Liver (tissue), 9 donors: Measurements from ENCODE around the gene TMPRSS7. TPM values are rescaled to one million over a fixed set of nuclear protein-coding genes. Genes with fewer than 3 reads are reported as not detected.

ENCODE experiments used
- DNase-seq: peaks from one replicate; pipeline ENCODE4 v3.0.0-alpha.2; 2017; ENCODE audit warnings: low spot score
- H3K27ac ChIP-seq, 2 donors: one replicate each; pipeline ENCODE4 v1.7.0; 2013; ENCODE audit warnings: inconsistent platforms in 2 of 2, low read length in 2 of 2, control low read depth in 1 of 2, low read depth in 1 of 2, mild to moderate bottlenecking in 1 of 2
- H3K27me3 ChIP-seq, 4 donors: one replicate each; pipeline versions ENCODE4 v1.6.1 to v1.7.0; 2013; ENCODE audit warnings: low read length in 3 of 4, inconsistent platforms in 1 of 4, mild to moderate bottlenecking in 1 of 4, moderate library complexity in 1 of 4; ENCODE audit not compliant: control insufficient read depth in 4 of 4, insufficient read depth in 4 of 4
- H3K36me3 ChIP-seq, 4 donors: one replicate each; pipeline versions ENCODE4 v1.6.1 to v1.7.0; 2013; ENCODE audit warnings: low read length in 3 of 4, mild to moderate bottlenecking in 3 of 4, low read depth in 1 of 4, moderate library complexity in 1 of 4; ENCODE audit not compliant: control insufficient read depth in 4 of 4, insufficient read depth in 3 of 4
- H3K4me1 ChIP-seq, 4 donors: one replicate each; pipeline versions ENCODE4 v1.6.1 to v1.7.0; 2013; ENCODE audit warnings: low read length in 3 of 4, mild to moderate bottlenecking in 3 of 4, moderate library complexity in 1 of 4; ENCODE audit not compliant: control insufficient read depth in 4 of 4, insufficient read depth in 4 of 4
- H3K4me3 ChIP-seq, 3 donors: one replicate each; pipeline versions ENCODE4 v1.6.1 to v1.7.0; 2013; ENCODE audit warnings: low read length in 3 of 3, control low read depth in 1 of 3, low read depth in 1 of 3, mild to moderate bottlenecking in 1 of 3
- H3K9ac ChIP-seq, 2 donors: one replicate each; pipeline ENCODE4 v1.7.0; 2013; ENCODE audit warnings: low read length in 2 of 2, mild to moderate bottlenecking in 2 of 2, moderate library complexity in 2 of 2, control low read depth in 1 of 2, low read depth in 1 of 2
- H3K9me3 ChIP-seq, 4 donors: one replicate each; pipeline versions ENCODE4 v1.6.1 to v1.7.0; 2013; ENCODE audit warnings: low read length in 3 of 4; ENCODE audit not compliant: control insufficient read depth in 4 of 4
- ATF3 ChIP-seq: IDR thresholded peaks from 2 replicates; pipeline ENCODE4 v1.6.1; 2016; ENCODE audit warnings: antibody characterized with exemption
- CTCF ChIP-seq: fragments of 150-350 bp; IDR thresholded peaks from 2 replicates; pipeline ENCODE4 v1.5.1; 2017; ENCODE audit warnings: improper control_type of control experiment, low read depth, low read length; ENCODE audit not compliant: missing input control
- EGR1 ChIP-seq, 2 donors: IDR thresholded peaks; 2 replicates each; pipeline ENCODE4 v1.6.1; 2016 to 2018; ENCODE audit warnings: antibody characterized with exemption in 2 of 2, low read depth in 2 of 2
- FOXA1 ChIP-seq: IDR thresholded peaks from 2 replicates; pipeline ENCODE4 v1.6.1; 2016; ENCODE audit warnings: antibody characterized with exemption
- FOXA2 ChIP-seq: IDR thresholded peaks from 2 replicates; pipeline ENCODE4 v1.6.1; 2016; ENCODE audit warnings: antibody characterized with exemption
- GABPA ChIP-seq, 2 donors: IDR thresholded peaks in 1 of 2; conservative IDR thresholded peaks in 1 of 2; 2 replicates each; pipeline ENCODE4 v1.6.1; 2016; ENCODE audit warnings: antibody characterized with exemption in 2 of 2, mild to moderate bottlenecking in 1 of 2, moderate library complexity in 1 of 2
- HNF4A ChIP-seq, 2 donors: conservative IDR thresholded peaks; 2 replicates each; pipeline ENCODE4 v1.6.1; 2016; ENCODE audit warnings: antibody characterized with exemption in 2 of 2, mild to moderate bottlenecking in 2 of 2
- HNF4G ChIP-seq: IDR thresholded peaks from 2 replicates; pipeline ENCODE4 v1.6.1; 2016; ENCODE audit warnings: antibody characterized with exemption
- JUND ChIP-seq, 2 donors: IDR thresholded peaks; 2 replicates each; pipeline ENCODE4 v1.6.1; 2016; ENCODE audit warnings: antibody characterized with exemption in 2 of 2
- MAX ChIP-seq: IDR thresholded peaks from 2 replicates; pipeline ENCODE4 v1.6.1; 2016; ENCODE audit warnings: antibody characterized with exemption
- NR2F2 ChIP-seq: IDR thresholded peaks from 2 replicates; pipeline ENCODE4 v1.6.1; 2016; ENCODE audit warnings: antibody characterized with exemption
- RAD21 ChIP-seq, 2 donors: IDR thresholded peaks; 2 replicates each; pipeline ENCODE4 v1.6.1; 2016; ENCODE audit warnings: antibody characterized with exemption in 2 of 2, mild to moderate bottlenecking in 2 of 2
- REST ChIP-seq: IDR thresholded peaks from 2 replicates; pipeline ENCODE4 v1.6.1; 2016; ENCODE audit warnings: antibody characterized with exemption, mild to moderate bottlenecking
- RXRA ChIP-seq, 2 donors: IDR thresholded peaks; 2 replicates each; pipeline ENCODE4 v1.6.1; 2017 to 2018; ENCODE audit warnings: antibody characterized with exemption in 2 of 2, mild to moderate bottlenecking in 1 of 2
- SP1 ChIP-seq: IDR thresholded peaks from 2 replicates; pipeline ENCODE4 v1.6.1; 2018; ENCODE audit warnings: antibody characterized with exemption, mild to moderate bottlenecking
- TAF1 ChIP-seq: conservative IDR thresholded peaks from 2 replicates; pipeline ENCODE4 v1.6.1; 2016; ENCODE audit warnings: antibody characterized with exemption, mild to moderate bottlenecking
- YY1 ChIP-seq: IDR thresholded peaks from 2 replicates; pipeline ENCODE4 v1.6.1; 2016; ENCODE audit warnings: antibody characterized with exemption, mild to moderate bottlenecking
- ZBTB33 ChIP-seq: IDR thresholded peaks from 2 replicates; pipeline ENCODE4 v1.6.1; 2016; ENCODE audit warnings: antibody characterized with exemption
- WGBS: extraction: QIAGEN DNeasy Blood & Tissue Kit; methylation state at CpG from one replicate; pipeline ENCODE4 v1.1.7; 2013; 5-methylcytosine and 5-hydroxymethylcytosine counted together
- polyA plus RNA-seq, 2 donors: library from polyadenylated mRNA; stranded (reverse) in 1 of 2; unstranded in 1 of 2; fragments of 200-250 nt in 1 of 2; fragments of >200 nt in 1 of 2; fragmentation: Nextera tagmentation in 1 of 2; extraction: Ambion mirVana in 1 of 2; gene quantifications; one replicate each; pipeline versions ENCODE4 v1.2.1 to v1.2.3, GENCODE V29; 2013 to 2015
- total RNA-seq, 2 donors: library from RNA; depleted of rRNA; stranded (reverse); fragments of >200 nt; gene quantifications; one replicate each; pipeline ENCODE4 v1.2.3, GENCODE V29; 2014
- donor health status: healthy.
- donor health status: healthy.
- donor health status: healthy.
- donor health status: healthy.
- donor health status: healthy.

The TMPRSS7 gene
- total and polyA plus RNA-seq, 4 donors = not detected

GRCh38 chr3:111998636-111999483 is 35.7 kb upstream of the TMPRSS7 start, which contains the start of gene TAGLN3:
TAGLN3 (plus strand) TSS chr3:111998922; CDS start chr3:111999423, 501 bp downstream.
- H3K27me3 ChIP-seq = peaks cover 0 to 3% (median 0%) of the 10 kb centered on the region in 4 donors
- H3K4me1 ChIP-seq = peaks cover 0 to 11% (median 6%) of the 10 kb centered on the region in 4 donors
- WGBS = 10% methylated on average over 30 of the region's 30 CpGs
- DNase-seq = no peak
- peak within 1 kb of the TSS in 2 of 3 donors; percentile 13 to 42 for H3K4me3 ChIP-seq
- TF ChIP-seq GABPA (IDR thresholded peaks at IDR 0.05 in 1 of 2, conservative IDR thresholded peaks at IDR 0.05 in 1 of 2) = no peak
- TF ChIP-seq ZBTB33 = no peak
- TF ChIP-seq EGR1 (IDR thresholded peaks at IDR 0.05; ENCODE audit: low read depth in 2 of 2) = no peak
- TF ChIP-seq REST = no peak
- no peak for TF ChIP-seq YY1
- no peak for TF ChIP-seq FOXA2
- no peak for TF ChIP-seq MAX
- no peak for TF ChIP-seq CTCF
- TF ChIP-seq NR2F2 = no peak
- no peak for TF ChIP-seq HNF4G
- TF ChIP-seq FOXA1 = no peak
- TF ChIP-seq RAD21 (IDR thresholded peaks at IDR 0.05) = no peak
- TF ChIP-seq SP1 = no peak
- TF ChIP-seq JUND (IDR thresholded peaks at IDR 0.05) = no peak
- no peak for TF ChIP-seq RXRA (IDR thresholded peaks at IDR 0.05)
- no peak for TF ChIP-seq HNF4A (conservative IDR thresholded peaks at IDR 0.05)
- no peak for TF ChIP-seq TAF1
- no peak for TF ChIP-seq ATF3
- H3K9me3 ChIP-seq = no peaks in the 10 kb centered on the region
- H3K36me3 ChIP-seq = no peaks in the 10 kb centered on the region
- H3K9ac ChIP-seq = no peak within 1 kb of the TSS
- H3K27ac ChIP-seq = no peak within 1 kb of the TSS
